ENCODE results near the gene NFXL1. TPM values are rescaled to one million over a fixed set of nuclear protein-coding genes. Genes with fewer than 3 reads are reported as not detected.

Gene NFXL1
- total and polyA plus RNA-seq, 3 donors from 2014 or later: 26.9 to 35.3 (median 27.5) TPM

- Histone ChIP-seq H3K9me3 (no peaks in the 10 kb centered on the region), H3K27ac (no peak overlapping the region), H3K36me3 (ENCODE audit: low read depth, missing control alignments) (no peaks in the 10 kb centered on the region), H3K4me1 (no peaks in the 10 kb centered on the region), H3K4me3 (no peak overlapping the region), H3K27me3 (no peaks in the 10 kb centered on the region)
- 88 to 95% methylated on average over 3 of the region's 3 CpGs for WGBS, 2 donors
- TF ChIP-seq, protein P1, sequence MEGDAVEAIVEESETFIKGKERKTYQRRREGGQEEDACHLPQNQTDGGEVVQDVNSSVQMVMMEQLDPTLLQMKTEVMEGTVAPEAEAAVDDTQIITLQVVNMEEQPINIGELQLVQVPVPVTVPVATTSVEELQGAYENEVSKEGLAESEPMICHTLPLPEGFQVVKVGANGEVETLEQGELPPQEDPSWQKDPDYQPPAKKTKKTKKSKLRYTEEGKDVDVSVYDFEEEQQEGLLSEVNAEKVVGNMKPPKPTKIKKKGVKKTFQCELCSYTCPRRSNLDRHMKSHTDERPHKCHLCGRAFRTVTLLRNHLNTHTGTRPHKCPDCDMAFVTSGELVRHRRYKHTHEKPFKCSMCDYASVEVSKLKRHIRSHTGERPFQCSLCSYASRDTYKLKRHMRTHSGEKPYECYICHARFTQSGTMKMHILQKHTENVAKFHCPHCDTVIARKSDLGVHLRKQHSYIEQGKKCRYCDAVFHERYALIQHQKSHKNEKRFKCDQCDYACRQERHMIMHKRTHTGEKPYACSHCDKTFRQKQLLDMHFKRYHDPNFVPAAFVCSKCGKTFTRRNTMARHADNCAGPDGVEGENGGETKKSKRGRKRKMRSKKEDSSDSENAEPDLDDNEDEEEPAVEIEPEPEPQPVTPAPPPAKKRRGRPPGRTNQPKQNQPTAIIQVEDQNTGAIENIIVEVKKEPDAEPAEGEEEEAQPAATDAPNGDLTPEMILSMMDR (IDR thresholded peaks at IDR 0.05): no peak
- no peak for TF ChIP-seq POLR2A (IDR thresholded peaks at IDR 0.05)
- DNase-seq: no peak
- intact Hi-C loops (cut with DNase I; ENCODE audit: low total_unique reads): no loop called here
Measured at GRCh38 chr4:47809654-47810203, 104.7 kb downstream of the NFXL1 start.

DNA sequence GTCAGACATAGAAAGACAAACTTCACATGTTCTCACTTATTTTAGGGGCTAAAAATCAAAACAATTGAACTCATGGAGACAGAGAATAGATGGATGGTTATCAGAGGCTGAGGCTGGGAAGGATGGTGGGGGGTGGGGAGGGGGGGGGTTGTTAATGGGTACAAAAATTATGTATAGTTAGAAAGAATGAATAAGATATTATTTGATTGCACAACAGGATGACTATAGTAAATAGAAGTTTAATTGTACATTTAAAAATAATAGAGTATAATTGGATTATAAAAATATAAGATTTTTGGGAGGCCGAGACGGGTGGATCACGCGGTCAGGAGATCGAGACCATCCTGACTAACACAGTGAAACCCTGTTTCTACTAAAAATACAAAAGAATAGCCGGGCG lies 109.8 kb downstream of the NFXL1 start:
- TF ChIP-seq POLR2A (IDR thresholded peaks at IDR 0.05): no peak
- TF ChIP-seq, protein P1 (IDR thresholded peaks at IDR 0.05): no peak
- intact Hi-C loops (cut with DNase I; ENCODE audit: low total_unique reads): no loop called here
- Histone ChIP-seq H3K27ac (no peak overlapping the region), H3K4me3 (no peak overlapping the region), H3K9me3 (no peaks in the 10 kb centered on the region), H3K4me1 (no peaks in the 10 kb centered on the region), H3K36me3 (ENCODE audit: low read depth, missing control alignments) (no peaks in the 10 kb centered on the region), H3K27me3 (no peaks in the 10 kb centered on the region)
- WGBS, 2 donors: 87 to 95% methylated on average over 7 of the region's 7 CpGs
- no peak for DNase-seq

DNA sequence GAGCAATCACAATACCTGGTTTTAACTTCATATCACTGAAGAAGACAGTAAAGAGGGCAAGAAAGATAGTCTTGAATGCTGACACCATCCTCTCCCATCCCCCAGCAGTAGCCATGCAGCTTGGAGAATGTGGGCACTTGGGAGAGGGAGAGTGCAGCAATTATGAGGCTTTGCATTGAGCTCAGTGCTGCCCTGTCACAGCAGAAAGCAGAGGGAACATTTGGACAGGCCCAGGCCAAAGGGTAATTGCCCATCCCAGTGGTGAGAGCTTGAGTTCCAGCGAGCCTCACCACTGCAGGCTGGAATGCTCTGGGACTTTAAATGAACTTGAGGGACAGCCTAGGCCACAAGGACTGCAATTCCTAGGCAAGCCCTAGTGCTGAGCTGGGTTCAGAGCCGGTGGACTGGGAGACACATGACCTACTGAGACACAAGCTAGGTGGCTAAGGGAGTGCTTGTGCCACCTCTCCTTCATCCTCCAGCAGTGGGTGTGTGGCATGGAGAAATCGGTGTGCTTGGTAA lies 112.8 kb downstream of the NFXL1 start:
- no peaks in the 10 kb centered on the region for H3K4me1 ChIP-seq
- H3K4me3 ChIP-seq: no peak overlapping the region
- 82 to 94% methylated on average over 3 of the region's 3 CpGs for WGBS, 2 donors
- H3K27ac ChIP-seq: no peak overlapping the region
- intact Hi-C loops (cut with DNase I; ENCODE audit: low total_unique reads): no loop called here
- H3K27me3 ChIP-seq: no peaks in the 10 kb centered on the region
- H3K9me3 ChIP-seq: no peaks in the 10 kb centered on the region
- DNase-seq: no peak
- TF ChIP-seq POLR2A (IDR thresholded peaks at IDR 0.05): no peak
- TF ChIP-seq, protein P1 (IDR thresholded peaks at IDR 0.05): no peak
- no peaks in the 10 kb centered on the region for H3K36me3 ChIP-seq (ENCODE audit: low read depth, missing control alignments)

DNA sequence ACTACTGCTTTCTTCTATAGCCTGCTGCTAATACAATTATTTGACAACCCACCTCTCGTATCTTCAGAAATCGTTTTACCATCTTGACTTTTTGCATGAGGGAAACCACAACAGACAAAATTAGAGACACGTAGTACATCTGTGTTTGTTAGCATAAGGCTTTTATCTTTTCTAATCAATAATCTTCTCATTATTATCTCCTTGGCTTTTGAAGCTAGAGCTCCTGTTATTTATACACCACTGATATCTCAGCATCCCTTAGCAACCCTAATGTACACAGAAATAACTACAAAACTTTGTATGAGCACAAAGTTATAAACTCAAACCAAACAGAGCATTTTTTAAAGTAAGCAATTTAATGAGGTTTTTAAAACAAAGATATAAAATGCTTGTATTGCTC lies 116.2 kb downstream of the NFXL1 start:
- WGBS, 2 donors: 65 to 73% methylated on average over 3 of the region's 3 CpGs
- no peak overlapping the region for H3K27ac ChIP-seq
- H3K27me3 ChIP-seq: no peaks in the 10 kb centered on the region
- H3K9me3 ChIP-seq: no peaks in the 10 kb centered on the region
- intact Hi-C loops (cut with DNase I; ENCODE audit: low total_unique reads): no loop called here
- no peak overlapping the region for H3K4me3 ChIP-seq
- DNase-seq: no peak
- TF ChIP-seq, protein P1 (IDR thresholded peaks at IDR 0.05): no peak
- TF ChIP-seq POLR2A (IDR thresholded peaks at IDR 0.05): no peak
- no peaks in the 10 kb centered on the region for H3K4me1 ChIP-seq
- no peaks in the 10 kb centered on the region for H3K36me3 ChIP-seq (ENCODE audit: low read depth, missing control alignments)

Other genes starting within 250 kb of the NFXL1 start
- gene CORIN, start 76.5 kb downstream of the NFXL1 start, total RNA-seq: 1 to 10 TPM; 4.7 to 6.1 TPM
- gene CORIN, start 76.5 kb downstream of the NFXL1 start, polyA plus RNA-seq (ENCODE audit: insufficient read depth, low read depth, low replicate concordance): 4.6 TPM
- gene CNGA1, start 102.1 kb upstream of the NFXL1 start, total RNA-seq: 1 to 10 TPM in 1 of 2 donors, under 1 TPM in 1; 0.47 to 1.7 TPM
- gene CNGA1, start 102.1 kb upstream of the NFXL1 start, polyA plus RNA-seq (ENCODE audit: insufficient read depth, low read depth, low replicate concordance): 0.28 TPM
- 1 to 10 TPM in 1 of 2 donors, under 1 TPM in 1; 0.79 to 3.2 TPM for gene NIPAL1, start 102.2 kb upstream of the NFXL1 start, total RNA-seq
- gene NIPAL1, start 102.2 kb upstream of the NFXL1 start, polyA plus RNA-seq (ENCODE audit: insufficient read depth, low read depth, low replicate concordance): 2.3 TPM
- gene TXK, start 219.7 kb upstream of the NFXL1 start, total RNA-seq: 1 to 10 TPM; 3.6 to 5.9 TPM
- gene TXK, start 219.7 kb upstream of the NFXL1 start, polyA plus RNA-seq (ENCODE audit: insufficient read depth, low read depth, low replicate concordance): 3.1 TPM

Data from testis (tissue), 3 donors.